ENCODE results near the gene VSIR.

DNA sequence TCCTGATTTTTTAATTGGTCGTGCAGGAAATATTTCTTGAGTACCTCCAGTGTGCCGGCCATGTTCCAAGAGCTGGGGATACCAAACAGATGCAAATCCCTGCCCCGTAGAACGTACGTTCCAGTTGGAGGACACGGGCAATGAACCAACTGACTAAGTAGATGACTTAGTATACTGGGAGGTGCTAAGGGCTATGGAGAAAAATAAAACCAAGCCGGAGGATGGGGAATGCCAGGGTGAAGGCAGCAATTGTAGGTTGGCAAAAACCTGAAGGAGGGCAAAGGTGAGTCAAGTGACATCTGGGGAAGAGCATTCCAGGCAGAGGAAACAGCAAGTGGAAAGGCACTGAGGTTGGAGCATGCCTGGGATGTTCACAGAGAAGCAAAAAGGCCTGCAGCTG lies 6.8 kb upstream of the VSIR start:
- TF ChIP-seq CTCF (IDR thresholded peaks at IDR 0.05) (no peak), POLR2A (IDR thresholded peaks at IDR 0.05) (no peak)
